ENCODE measurements around the gene DESI1. TPM values are rescaled to one million over a fixed set of nuclear protein-coding genes. Genes with fewer than 3 reads are reported as not detected.

DESI1 gene
- total and polyA plus RNA-seq, 12 donors = 22.7 to 73.1 (median 36.0) TPM

DNA sequence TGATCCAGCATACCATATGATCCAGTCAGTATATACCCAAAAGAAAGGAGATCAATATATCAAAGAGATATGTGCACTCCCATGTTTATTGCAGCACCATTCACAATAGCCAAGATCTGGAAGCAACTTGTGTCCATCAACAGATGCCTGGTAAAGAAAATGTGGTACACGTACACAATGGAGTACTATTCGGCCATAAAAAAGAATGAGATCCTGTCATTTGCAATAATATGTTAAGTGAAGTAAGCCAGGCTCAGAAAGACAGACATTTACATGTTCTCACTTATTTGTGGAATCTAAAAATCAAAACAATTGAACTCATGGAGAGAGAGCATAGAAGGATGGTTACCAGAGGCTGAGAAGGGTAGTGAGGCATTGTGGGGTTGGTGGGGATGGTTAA is 40.9 kb upstream of the DESI1 start:
- Histone ChIP-seq H3K27me3 (no peaks in the 10 kb centered on the region), H3K27ac (peak overlapping the region in 4 of 10 donors; percentile 55 to 80 (median 64)), H3K36me3 (peaks cover 4 to 89% (median 73%) of the 10 kb centered on the region in 9 donors), H3K4me3 (no peak overlapping the region), H3K4me1 (peaks cover 0 to 25% (median 9%) of the 10 kb centered on the region in 9 donors), H3K9me3 (no peaks in the 10 kb centered on the region)
- ATAC-seq (no peak), DNase-seq (no peak)
- 92 to 93% methylated on average over 2 of the region's 2 CpGs for WGBS, 2 donors
- TF ChIP-seq CTCF (IDR thresholded peaks at IDR 0.05) = no peak
- intact Hi-C loops (cut with DNase I) = no loop called here

DNA sequence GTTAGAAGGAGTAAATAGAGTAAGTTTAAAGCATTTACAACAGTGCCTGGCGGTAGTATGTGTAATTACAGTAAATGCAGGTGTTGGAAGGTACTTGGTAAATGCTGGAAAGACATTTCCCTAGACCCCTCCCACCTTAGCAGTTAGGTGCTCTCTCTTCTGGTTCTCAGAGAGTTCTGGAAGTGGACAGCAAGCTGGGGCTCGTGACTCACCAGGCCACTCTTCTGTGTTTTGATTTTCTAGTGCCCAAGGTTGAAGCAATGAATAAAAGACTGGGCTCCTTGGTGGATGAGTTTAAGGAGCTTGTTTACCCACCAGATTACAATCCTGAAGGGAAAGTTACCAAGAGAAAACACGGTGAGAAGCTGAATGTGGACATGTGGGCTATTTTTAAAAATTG is 40.2 kb upstream of the DESI1 start:
- no peak for ATAC-seq
- Histone ChIP-seq H3K27me3 (no peaks in the 10 kb centered on the region), H3K27ac (peak overlapping the region; percentile 31 to 80 (median 59)), H3K4me3 (no peak overlapping the region), H3K9me3 (no peaks in the 10 kb centered on the region), H3K36me3 (peaks cover 4 to 96% (median 79%) of the 10 kb centered on the region in 9 donors), H3K4me1 (peaks cover 0 to 20% (median 5%) of the 10 kb centered on the region in 9 donors)
- no peak for DNase-seq
- WGBS, 2 donors = 64 to 69% methylated on average over 3 of the region's 3 CpGs
- intact Hi-C loops (cut with DNase I) = no loop called here
- TF ChIP-seq CTCF (IDR thresholded peaks at IDR 0.05) = no peak

- Histone ChIP-seq H3K27ac (peak overlapping the region; percentile 31 to 80 (median 59)), H3K4me1 (peaks cover 0 to 20% (median 5%) of the 10 kb centered on the region in 9 donors), H3K4me3 (no peak overlapping the region), H3K27me3 (no peaks in the 10 kb centered on the region), H3K36me3 (peaks cover 4 to 100% (median 79%) of the 10 kb centered on the region in 9 donors), H3K9me3 (no peaks in the 10 kb centered on the region)
- peak; percentile 59 to 94 (median 88) for ATAC-seq
- intact Hi-C loops (cut with DNase I) = no loop called here
- 40 to 69% methylated on average over 3 of the region's 3 CpGs for WGBS, 2 donors
- peak in 1 of 2 donors; percentile 69 for DNase-seq
- no peak for TF ChIP-seq CTCF (IDR thresholded peaks at IDR 0.05)
Measured at GRCh38 chr22:41660416-41660815, 39.6 kb upstream of the DESI1 start.

DNA sequence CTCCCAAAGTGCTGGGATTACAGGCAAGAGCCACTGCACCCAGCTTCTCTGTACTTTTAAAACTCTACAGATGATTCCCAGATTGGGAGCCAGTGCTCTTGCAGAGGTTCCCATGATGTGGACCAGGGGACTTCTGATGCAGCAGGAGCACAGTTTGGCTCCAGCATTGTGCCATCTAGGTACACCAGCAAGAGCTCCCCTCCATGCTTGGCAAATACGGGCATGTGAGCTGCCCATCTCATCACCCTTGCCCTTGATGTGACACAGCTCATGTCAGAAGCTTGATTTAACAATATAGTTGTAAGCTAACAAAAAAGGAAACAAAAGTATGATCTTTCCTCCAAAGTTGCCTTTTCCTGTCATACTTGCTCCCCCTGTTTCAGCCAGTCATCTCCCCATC is 39.1 kb upstream of the DESI1 start:
- Histone ChIP-seq H3K4me1 (peaks cover 0 to 20% (median 3%) of the 10 kb centered on the region in 9 donors), H3K27ac (peak overlapping the region in 9 of 10 donors; percentile 31 to 80 (median 63)), H3K36me3 (peaks cover 4 to 100% (median 80%) of the 10 kb centered on the region in 9 donors), H3K27me3 (no peaks in the 10 kb centered on the region), H3K4me3 (no peak overlapping the region), H3K9me3 (no peaks in the 10 kb centered on the region)
- intact Hi-C loops (cut with DNase I) = no loop called here
- peak; percentile 27 to 29 for DNase-seq
- ATAC-seq = peak; percentile 39 to 80 (median 68)
- WGBS, 2 donors = 42 to 72% methylated on average over 1 of the region's 1 CpG
- no peak for TF ChIP-seq CTCF (IDR thresholded peaks at IDR 0.05)
